Central memory CD8-positive, alpha-beta T cell (primary cell): Measurements from ENCODE around the gene SBNO2.

Experiments used
- ATAC-seq: fragments of 150-1000 bp; cut with Tn5 transposase; replicated peaks from 2 replicates; pipeline ENCODE4 v1.10.0; 2022; ENCODE audit warnings: mild to moderate bottlenecking, moderate FRiP score, moderate number of reproducible peaks; ENCODE audit not compliant: poor library complexity, severe bottlenecking; ENCODE audit errors: extremely low read depth
- DNase-seq, 2 donors: peaks; one replicate each; pipeline ENCODE4 v3.0.0; 2021; ENCODE audit warnings: low spot score in 2 of 2
- H3K27ac Mint-ChIP-seq: one replicate; pipeline ENCODE4 v1.8.0; 2022; ENCODE audit warnings: low read depth, mild to moderate bottlenecking, moderate library complexity, mixed read lengths
- H3K27me3 Mint-ChIP-seq: one replicate; pipeline ENCODE4 v1.8.0; 2022; ENCODE audit warnings: mixed read lengths
- H3K36me3 Mint-ChIP-seq: one replicate; pipeline ENCODE4 v1.8.0; 2022; ENCODE audit warnings: mild to moderate bottlenecking, moderate library complexity, mixed read lengths; ENCODE audit not compliant: insufficient read depth
- H3K4me1 Mint-ChIP-seq: one replicate; pipeline ENCODE4 v1.8.0; 2022; ENCODE audit warnings: mixed read lengths
- H3K4me3 Mint-ChIP-seq: one replicate; pipeline ENCODE4 v1.8.0; 2022; ENCODE audit warnings: mild to moderate bottlenecking, moderate library complexity, mixed read lengths
- H3K9me3 Mint-ChIP-seq: one replicate; pipeline ENCODE4 v1.8.0; 2022; ENCODE audit warnings: mixed read lengths

The SBNO2 gene

GRCh38 chr19:1140272-1141027 is 33.6 kb downstream of the SBNO2 start:
- Mint-ChIP-seq H3K9me3 (peaks cover 6% of the 10 kb centered on the region), H3K36me3 (peaks cover 10% of the 10 kb centered on the region), H3K27me3 (no peaks in the 10 kb centered on the region), H3K4me1 (peaks cover 28% of the 10 kb centered on the region), H3K27ac (no peak overlapping the region), H3K4me3 (peak overlapping the region; percentile 18)
- ATAC-seq (no peak), DNase-seq (no peak)

- Mint-ChIP-seq H3K27me3 (no peaks in the 10 kb centered on the region), H3K4me1 (peaks cover 20% of the 10 kb centered on the region), H3K36me3 (peaks cover 7% of the 10 kb centered on the region), H3K4me3 (no peak overlapping the region), H3K9me3 (peaks cover 6% of the 10 kb centered on the region), H3K27ac (no peak overlapping the region)
- DNase-seq (no peak), ATAC-seq (no peak)
These were observed 34.9 kb downstream of the SBNO2 start for GRCh38 chr19:1139126-1139525.

- H3K4me3 Mint-ChIP-seq = no peak overlapping the region
- DNase-seq (no peak), ATAC-seq (no peak)
- H3K9me3 Mint-ChIP-seq = peaks cover 6% of the 10 kb centered on the region
- H3K4me1 Mint-ChIP-seq = peaks cover 27% of the 10 kb centered on the region
- H3K36me3 Mint-ChIP-seq = peaks cover 13% of the 10 kb centered on the region
- H3K27ac Mint-ChIP-seq = no peak overlapping the region
- H3K27me3 Mint-ChIP-seq = no peaks in the 10 kb centered on the region
These were observed 35.9 kb downstream of the SBNO2 start for GRCh38 chr19:1138121-1138520.

GRCh38 chr19:1136621-1137317 is 37.3 kb downstream of the SBNO2 start:
- peaks cover 22% of the 10 kb centered on the region for H3K4me1 Mint-ChIP-seq
- no peak overlapping the region for H3K4me3 Mint-ChIP-seq
- ATAC-seq (no peak), DNase-seq (no peak)
- H3K27ac Mint-ChIP-seq = no peak overlapping the region
- H3K9me3 Mint-ChIP-seq = peaks cover under 1% of the 10 kb centered on the region
- peaks cover 15% of the 10 kb centered on the region for H3K36me3 Mint-ChIP-seq
- H3K27me3 Mint-ChIP-seq = no peaks in the 10 kb centered on the region

GRCh38 chr19:1136201-1136600 is 37.9 kb downstream of the SBNO2 start:
- Mint-ChIP-seq H3K4me3 (no peak overlapping the region), H3K27me3 (no peaks in the 10 kb centered on the region), H3K4me1 (peaks cover 21% of the 10 kb centered on the region), H3K27ac (no peak overlapping the region), H3K9me3 (no peaks in the 10 kb centered on the region), H3K36me3 (peaks cover 14% of the 10 kb centered on the region)
- ATAC-seq (no peak), DNase-seq (no peak)

GRCh38 chr19:1135454-1135853 is 38.6 kb downstream of the SBNO2 start:
- ATAC-seq (no peak), DNase-seq (no peak)
- no peak overlapping the region for H3K4me3 Mint-ChIP-seq
- H3K9me3 Mint-ChIP-seq = no peaks in the 10 kb centered on the region
- no peak overlapping the region for H3K27ac Mint-ChIP-seq
- H3K36me3 Mint-ChIP-seq = peaks cover 18% of the 10 kb centered on the region
- peaks cover 26% of the 10 kb centered on the region for H3K4me1 Mint-ChIP-seq
- no peaks in the 10 kb centered on the region for H3K27me3 Mint-ChIP-seq

- no peak overlapping the region for H3K4me3 Mint-ChIP-seq
- no peak overlapping the region for H3K27ac Mint-ChIP-seq
- H3K36me3 Mint-ChIP-seq = peaks cover 18% of the 10 kb centered on the region
- no peaks in the 10 kb centered on the region for H3K9me3 Mint-ChIP-seq
- ATAC-seq (no peak), DNase-seq (no peak)
- peaks cover 22% of the 10 kb centered on the region for H3K4me1 Mint-ChIP-seq
- no peaks in the 10 kb centered on the region for H3K27me3 Mint-ChIP-seq
These were observed 39.6 kb downstream of the SBNO2 start for GRCh38 chr19:1134431-1134830.

- ATAC-seq = peak; percentile 72
- Mint-ChIP-seq H3K27me3 (no peaks in the 10 kb centered on the region), H3K27ac (peak overlapping the region; percentile 94), H3K4me1 (peaks cover 22% of the 10 kb centered on the region), H3K36me3 (peaks cover 21% of the 10 kb centered on the region), H3K9me3 (no peaks in the 10 kb centered on the region), H3K4me3 (peak overlapping the region; percentile 81)
- DNase-seq = peak; percentile 71 to 86
These were observed 40.6 kb downstream of the SBNO2 start for GRCh38 chr19:1133471-1133929.

- Mint-ChIP-seq H3K27me3 (no peaks in the 10 kb centered on the region), H3K4me1 (peaks cover 22% of the 10 kb centered on the region), H3K9me3 (no peaks in the 10 kb centered on the region), H3K36me3 (peaks cover 23% of the 10 kb centered on the region), H3K27ac (peak overlapping the region; percentile 94), H3K4me3 (peak overlapping the region; percentile 81)
- DNase-seq = peak; percentile 40 to 44
- ATAC-seq = peak; percentile 31
These were observed 41.3 kb downstream of the SBNO2 start for GRCh38 chr19:1132552-1133383.

GRCh38 chr19:1131718-1132551 is 42.1 kb downstream of the SBNO2 start:
- no peaks in the 10 kb centered on the region for H3K27me3 Mint-ChIP-seq
- peaks cover 29% of the 10 kb centered on the region for H3K36me3 Mint-ChIP-seq
- H3K4me3 Mint-ChIP-seq = peak overlapping the region; percentile 81
- peaks cover 22% of the 10 kb centered on the region for H3K4me1 Mint-ChIP-seq
- peak; percentile 65 to 70 for DNase-seq
- H3K9me3 Mint-ChIP-seq = no peaks in the 10 kb centered on the region
- peak overlapping the region; percentile 94 for H3K27ac Mint-ChIP-seq
- ATAC-seq = peak; percentile 59

- ATAC-seq (no peak), DNase-seq (no peak)
- Mint-ChIP-seq H3K4me3 (peak overlapping the region; percentile 81), H3K27ac (peak overlapping the region; percentile 94), H3K4me1 (peaks cover 15% of the 10 kb centered on the region), H3K27me3 (no peaks in the 10 kb centered on the region), H3K36me3 (peaks cover 27% of the 10 kb centered on the region), H3K9me3 (no peaks in the 10 kb centered on the region)
These were observed 43.0 kb downstream of the SBNO2 start for GRCh38 chr19:1130771-1131717.
